SK-N-DZ (cell line): Measurements from ENCODE around the gene EPHB3.

Experiments used
- DNase-seq: peaks from one replicate; pipeline ENCODE4 v3.0.0-alpha.2; 2015; ENCODE audit warnings: low spot score

The EPHB3 gene

DNA sequence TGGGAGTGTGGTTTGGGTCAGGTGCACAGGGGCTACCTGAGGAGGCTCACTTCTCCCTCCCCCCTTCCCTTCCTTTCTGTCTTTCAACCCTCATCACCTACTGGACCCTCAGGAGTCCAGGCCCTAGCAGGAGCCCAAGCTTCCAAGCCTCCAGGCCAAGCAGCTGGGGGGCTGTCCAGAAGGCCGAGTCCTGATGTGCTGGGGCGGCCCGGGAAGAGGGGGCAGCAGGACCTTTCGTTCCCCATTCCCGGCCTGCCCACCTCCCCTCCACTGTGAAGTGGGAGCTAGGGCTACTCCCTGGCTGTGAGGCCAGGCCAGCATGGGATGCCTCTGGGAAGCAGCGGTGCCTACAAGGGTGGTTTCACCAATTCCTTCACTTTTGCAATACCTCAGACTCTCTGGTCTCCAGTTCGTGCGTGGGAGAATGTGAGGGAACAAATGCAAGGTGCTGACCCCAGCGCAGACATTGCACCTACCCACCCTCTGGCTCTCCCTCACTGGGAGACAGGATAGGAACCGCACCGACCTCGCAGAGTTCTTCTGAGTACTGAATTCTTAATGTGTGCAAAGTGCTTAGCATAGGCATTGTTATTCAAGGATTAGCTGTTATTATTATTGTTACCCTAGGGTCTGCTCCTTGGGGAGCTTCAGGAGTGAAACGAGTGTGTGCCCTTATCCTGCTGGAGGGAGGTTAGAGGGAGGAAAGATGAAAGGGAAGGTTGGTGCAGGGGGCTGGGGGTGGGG lies 2.5 kb downstream of the EPHB3 start:
- DNase-seq: no peak

DNA sequence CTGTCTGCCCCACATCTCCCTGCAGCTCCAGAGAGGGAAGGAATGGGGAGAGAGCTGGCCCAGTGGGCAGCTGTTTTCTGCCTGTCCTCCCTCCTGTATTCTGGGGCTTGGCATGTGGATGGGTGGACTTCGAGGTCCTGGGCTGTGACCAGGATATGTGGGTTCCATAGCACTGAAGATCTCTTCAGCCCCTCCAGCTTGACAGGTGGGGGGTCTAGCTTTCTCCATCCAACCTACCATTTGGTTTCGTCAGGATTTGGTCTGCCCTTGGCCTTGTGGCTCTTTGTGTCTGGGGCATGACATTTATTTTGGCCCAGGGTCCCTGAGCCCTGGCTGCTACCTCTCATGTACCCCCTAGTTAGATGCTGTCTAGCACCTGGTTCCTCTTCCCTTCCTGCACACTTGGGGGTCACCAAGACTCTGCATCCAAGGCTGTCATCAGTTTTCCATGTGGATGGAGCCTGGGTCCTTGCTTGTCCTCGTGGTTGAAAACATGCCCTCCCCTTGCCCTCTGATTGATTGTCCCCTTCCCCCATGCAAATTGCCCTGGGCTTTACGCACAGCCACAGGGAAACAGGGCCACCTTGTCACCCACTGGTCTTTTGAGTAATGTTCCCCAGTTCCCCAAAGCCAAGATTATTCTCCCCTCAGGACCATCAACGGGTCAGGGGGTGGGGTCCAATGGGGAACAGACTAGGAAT lies 3.2 kb downstream of the EPHB3 start:
- DNase-seq: no peak

DNA sequence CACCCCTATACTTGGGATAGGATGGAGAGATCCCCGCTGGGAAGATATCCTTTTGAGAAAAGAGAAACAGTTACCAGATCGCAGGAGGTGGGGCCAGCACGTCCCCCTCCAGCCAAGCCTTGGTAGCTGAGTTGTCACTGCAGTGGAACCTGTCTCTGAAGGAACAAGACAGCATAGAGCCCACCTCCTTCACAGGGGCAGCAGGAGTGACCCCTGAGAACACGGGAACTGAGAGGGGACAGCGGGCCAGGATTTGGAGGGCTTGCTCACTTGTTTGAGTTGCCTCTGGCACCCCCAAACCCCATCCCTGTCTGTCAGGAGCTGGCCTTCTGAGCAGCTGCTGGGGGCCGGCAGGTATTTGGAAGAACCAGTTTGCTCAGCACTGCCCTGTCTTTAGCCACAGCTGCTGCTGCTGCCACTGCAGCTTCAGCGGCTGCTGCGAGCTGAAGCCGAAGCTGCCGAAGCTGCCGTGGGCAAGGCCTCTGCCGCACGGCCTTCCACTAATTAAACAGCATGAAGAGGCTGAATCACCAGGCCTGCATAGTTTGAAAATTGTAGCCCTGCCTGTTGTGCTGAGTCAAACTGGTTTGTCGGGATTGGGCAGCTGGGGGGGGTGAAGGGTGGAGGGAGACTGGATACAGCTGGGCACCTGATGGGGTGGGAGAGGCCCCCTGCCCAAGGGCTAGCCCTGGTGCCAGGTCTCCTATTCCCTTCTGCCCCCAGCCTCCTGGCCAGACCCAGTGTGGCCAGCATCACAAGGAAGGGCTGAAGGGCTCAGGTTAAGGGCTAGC lies 4.0 kb downstream of the EPHB3 start:
- DNase-seq: no peak

DNA sequence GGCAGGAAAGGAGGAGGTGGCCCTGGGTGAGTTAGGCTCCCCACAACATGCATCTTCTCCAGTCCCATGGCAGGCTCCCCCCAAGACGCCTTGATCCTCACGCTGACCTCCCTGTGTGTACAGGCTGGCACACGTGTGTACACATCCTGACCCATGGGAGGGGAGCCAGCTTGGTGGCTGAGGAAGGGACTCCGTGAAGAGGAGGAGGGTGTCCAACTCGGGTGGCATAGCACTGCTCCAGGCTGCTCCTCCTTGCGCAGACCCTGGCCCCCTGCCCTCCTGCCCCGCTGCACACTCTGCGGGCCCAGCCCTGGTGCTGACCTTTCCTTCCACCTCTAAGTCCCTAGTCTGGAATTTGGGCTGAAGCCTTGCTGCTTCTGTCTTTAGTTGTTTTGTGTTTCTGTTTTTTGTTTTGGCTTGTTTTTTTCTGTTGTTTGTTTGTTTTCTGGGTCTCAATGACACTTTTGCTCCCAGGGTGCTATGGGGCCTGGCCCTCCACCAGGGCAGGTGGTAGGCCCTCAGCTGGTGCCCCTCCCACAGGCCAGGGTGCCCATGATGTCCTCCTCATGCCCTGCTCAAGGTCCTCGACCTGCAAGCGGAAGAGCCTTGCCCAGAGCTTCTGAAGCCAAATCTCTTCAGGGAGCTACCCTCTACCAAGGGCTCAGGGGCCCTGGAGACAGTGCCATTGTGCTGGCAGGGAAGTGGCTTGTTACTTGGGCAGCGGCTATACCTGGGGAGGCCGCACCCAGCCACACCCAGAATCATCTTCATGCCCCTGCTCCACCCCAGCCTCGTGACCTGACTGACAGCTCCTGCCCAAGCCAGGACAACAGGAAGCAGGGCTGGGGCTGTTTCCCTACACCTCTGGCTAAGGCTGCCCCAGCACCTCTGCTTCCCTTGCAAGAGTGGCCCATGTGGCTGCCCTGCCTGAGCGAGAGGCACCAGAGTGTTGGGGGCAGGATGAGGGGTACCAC lies 5.1 kb downstream of the EPHB3 start:
- no peak for DNase-seq

DNA sequence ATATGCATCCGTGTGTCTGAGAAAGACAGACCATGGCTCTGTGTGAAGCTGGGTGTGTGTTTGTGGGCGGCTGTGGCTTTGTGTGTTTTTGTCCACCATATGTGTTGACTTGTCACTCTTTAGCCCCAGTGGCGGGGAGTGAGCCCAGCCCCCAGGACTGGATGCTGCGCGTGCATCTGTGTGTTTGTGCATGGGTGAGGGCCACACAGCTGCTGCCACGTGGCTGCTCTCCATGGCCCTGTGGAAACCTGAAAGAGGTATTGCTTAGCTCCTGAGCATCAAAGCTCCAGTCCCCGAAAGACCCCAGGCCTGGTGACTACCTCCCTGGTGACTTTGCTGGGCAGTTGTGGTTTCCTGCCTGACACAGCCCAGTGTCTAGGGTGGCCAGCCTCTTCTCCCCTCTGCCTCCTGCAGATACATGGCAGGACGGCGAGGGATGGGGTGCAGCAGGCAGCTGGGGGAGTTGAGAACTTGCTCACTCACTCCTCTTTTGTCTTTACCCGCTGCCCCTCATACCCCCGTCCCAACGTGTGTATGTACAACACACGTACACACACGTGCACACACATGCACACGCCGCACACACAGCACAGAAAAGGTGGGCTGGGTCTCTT lies 6.5 kb downstream of the EPHB3 start:
- peak; percentile 55 for DNase-seq

DNA sequence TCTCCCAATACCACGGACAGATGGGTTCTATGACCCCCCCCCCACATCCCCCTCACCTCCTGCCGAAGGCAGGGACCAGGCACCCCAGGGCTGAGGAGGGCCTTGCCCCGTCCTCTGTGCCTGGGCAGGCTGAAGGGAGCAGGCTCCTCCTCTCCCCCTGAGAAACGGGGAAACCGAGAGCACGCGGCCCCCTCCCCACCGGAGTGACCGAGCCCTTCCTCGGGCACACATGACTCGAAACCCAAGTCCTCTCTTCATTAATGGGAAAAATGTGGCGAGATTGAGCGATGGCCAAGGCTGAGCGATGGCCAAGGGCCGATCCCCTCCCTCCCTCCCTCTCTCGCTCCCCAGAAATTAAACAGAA lies 7.0 kb downstream of the EPHB3 start:
- DNase-seq: no peak

DNA sequence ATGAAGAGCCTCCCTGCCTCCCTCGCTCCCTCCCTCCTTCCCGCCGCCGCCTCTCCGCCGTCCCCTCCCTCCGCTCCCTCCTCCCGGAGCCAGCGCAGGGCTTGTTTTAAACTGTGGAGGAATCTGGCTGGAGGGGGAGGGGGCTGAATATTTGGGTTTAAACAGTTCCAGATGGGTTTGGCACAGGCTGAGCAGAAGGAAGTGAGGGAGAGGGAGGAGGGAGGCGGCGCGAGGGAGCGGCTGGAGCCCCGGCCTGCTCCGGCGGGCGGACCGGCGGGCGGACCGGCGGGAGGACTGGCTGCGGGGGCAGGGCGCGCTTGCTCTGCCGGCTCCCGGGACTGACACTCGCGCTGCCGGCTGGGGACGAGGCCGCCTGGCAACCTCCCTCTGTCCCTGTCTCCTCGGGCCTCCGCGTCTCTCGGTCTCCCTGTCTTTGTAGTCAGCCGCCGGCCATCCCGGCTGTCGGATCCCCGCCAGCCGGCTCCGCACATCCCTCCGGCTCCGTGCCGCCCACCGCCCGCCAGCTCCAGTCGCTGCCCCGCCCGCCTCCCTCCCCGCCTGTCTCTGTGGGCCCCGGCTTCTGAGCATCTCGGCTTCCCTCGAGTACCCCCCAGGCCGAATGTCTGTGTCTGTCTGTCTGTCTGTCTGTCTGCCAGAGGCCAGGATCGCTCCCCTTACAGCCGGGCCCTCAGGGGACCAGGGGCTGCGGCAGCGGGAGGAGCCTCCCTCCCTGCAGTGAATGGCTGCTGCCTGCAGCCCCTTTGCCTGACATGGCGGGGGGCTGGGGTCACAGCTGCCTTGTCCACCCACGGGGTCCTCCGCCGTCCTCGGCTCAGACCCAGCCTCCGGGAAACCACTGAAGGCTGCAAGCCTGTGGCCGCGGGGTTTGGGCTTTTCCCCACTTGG lies 7.6 kb downstream of the EPHB3 start:
- peak; percentile 84 for DNase-seq

DNA sequence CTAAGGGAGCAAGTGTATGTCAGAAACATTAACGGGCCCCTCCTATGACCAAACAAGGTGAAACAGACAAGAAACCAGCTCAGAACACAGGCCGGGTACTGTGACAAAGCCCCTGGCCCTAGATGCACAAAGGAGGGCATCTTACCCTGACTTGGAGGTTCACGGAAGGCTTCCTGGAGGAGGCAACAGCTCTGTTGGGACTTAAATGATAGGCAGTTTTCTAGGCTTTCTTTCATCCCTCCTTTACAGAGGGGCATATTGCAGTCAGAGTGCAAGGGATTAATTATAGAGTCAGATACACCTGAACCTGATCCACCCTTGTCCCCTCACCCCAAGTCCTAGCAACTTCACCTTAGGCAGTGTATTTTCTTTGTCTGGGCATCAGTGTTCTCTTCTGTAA lies 8.4 kb downstream of the EPHB3 start:
- DNase-seq: no peak

DNA sequence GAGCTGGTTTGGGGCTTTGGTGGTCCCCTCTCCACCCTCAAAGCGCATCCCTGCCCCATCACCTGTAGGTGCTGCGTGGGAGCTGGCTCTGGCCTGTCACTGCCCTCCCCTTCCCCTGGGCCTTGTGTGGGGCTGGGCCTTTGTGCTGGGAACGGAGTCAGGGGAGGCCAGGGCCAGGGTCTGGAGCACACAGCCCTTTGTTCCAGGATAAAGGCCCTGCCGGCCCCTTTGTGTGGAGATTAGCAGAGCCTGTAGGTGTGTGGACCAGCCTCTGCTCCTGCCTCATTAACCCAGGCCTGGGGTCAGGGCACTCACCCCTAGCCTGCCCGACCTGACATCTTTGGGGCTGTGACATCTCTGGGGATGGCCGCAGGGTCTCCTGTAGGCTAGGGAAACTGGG lies 8.9 kb downstream of the EPHB3 start:
- no peak for DNase-seq

DNA sequence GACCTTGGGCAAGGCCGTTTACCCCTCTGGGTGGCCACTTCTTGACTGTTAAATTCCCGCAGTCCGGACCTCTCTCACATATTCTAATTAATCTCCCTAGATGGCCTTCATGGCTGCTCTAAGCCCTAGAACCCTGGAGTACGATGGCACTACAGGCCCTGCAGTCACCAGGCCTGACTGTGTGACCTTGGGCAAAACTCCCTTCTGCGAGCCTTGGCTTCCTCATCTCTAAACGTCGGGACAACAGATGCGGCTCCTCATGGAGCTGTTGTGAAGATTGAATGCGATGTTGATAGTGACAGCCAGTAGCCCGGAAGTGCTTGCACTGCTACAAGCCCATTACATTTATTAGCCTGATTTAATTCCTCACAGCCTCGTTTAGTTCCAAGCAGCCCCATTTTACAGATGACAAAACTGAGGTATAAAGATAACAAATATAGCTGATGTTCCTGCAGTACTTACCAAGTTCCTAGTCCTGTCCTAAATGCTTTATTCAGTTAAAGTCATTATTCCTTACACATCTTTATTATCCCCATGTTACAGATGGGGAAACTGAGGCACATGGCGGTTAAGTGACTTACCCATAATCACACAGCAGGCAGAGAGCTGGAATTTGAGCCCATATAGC lies 10.3 kb downstream of the EPHB3 start:
- no peak for DNase-seq

DNA sequence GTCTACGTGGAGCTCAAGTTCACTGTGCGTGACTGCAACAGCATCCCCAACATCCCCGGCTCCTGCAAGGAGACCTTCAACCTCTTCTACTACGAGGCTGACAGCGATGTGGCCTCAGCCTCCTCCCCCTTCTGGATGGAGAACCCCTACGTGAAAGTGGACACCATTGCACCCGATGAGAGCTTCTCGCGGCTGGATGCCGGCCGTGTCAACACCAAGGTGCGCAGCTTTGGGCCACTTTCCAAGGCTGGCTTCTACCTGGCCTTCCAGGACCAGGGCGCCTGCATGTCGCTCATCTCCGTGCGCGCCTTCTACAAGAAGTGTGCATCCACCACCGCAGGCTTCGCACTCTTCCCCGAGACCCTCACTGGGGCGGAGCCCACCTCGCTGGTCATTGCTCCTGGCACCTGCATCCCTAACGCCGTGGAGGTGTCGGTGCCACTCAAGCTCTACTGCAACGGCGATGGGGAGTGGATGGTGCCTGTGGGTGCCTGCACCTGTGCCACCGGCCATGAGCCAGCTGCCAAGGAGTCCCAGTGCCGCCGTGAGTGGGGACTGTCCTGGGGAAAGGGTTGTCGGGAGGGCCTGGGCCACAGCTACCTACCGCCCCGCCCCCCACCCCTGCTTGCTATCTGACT lies 11.2 kb downstream of the EPHB3 start:
- no peak for DNase-seq

DNA sequence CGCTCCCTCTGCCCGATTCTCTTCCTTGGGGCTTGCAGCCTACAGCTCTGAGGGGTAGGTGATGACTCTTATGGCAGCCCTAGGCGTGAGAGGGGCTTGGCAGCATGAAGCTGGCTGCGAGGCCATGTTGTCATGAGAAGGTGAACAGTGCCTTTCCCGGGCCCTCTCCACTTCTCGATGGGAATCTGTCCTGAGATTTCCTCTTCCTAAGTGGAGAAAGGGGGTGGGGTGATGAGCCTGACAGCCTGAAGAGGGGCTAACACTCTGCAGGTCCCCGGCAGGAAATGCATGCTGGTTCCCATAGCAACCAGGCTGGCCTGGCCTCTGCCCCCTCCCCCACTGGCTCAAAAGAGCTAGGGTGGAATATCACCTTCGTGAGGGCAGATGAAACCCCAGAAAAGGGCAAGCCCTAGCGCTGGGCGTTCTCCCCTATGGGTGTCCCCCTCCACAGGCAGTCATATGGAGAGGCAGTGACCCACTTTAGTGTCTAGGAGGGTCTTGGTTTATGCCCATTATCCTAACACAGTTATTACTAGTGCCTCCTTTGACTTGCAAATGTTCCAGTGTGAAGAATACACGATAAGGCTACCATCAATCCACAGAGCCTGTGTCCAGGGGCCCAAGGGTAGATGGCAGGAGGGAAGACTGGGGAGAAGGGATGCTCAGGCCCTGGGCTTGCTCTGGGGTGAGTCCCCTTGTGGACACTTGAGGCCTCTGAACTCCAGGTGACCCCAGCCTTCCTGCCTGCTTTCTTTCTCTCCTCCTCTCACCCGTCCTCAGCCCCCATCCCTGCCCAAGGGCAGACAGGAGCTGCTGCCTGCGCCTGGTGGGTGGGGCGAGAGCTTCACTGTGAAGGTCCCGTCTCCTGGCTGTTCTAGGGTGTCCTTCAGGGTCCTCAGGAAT lies 13.2 kb downstream of the EPHB3 start:
- DNase-seq: peak; percentile 97

DNA sequence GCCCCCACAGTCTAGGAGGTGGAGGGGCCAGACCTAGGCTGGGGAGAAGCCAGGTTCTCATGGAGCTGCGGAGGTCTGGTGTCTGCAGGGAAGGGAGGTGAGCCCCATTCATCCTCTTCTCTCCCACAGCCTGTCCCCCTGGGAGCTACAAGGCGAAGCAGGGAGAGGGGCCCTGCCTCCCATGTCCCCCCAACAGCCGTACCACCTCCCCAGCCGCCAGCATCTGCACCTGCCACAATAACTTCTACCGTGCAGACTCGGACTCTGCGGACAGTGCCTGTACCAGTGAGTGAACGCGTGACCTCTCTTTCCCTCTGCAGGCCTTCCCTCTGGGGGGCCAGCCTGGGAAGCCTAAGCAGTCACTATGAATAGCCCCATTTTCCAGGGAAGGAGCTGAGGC lies 14.1 kb downstream of the EPHB3 start:
- DNase-seq: no peak

DNA sequence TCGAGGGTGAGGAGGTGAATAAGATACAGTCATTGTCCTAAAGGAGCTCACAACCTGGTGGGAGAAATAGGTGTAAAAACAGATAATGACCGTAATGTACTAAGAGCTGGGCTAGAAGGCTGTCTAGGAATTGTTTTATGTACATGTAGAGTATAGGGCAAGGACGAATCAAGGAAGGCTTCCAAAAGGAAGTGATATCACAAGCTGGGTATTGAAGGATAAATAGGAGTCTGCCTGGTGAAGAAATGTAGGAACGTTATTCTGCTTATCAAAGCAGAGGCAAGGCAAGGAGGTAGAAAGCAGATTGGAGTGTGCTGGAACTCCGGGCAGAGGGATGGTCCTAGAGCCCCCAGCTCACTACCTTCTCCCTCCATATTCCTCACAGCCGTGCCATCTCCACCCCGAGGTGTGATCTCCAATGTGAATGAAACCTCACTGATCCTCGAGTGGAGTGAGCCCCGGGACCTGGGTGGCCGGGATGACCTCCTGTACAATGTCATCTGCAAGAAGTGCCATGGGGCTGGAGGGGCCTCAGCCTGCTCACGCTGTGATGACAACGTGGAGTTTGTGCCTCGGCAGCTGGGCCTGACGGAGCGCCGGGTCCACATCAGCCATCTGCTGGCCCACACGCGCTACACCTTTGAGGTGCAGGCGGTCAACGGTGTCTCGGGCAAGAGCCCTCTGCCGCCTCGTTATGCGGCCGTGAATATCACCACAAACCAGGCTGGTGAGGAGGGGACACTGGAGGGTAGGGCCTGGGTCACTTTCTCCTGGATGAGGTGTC lies 15.1 kb downstream of the EPHB3 start:
- no peak for DNase-seq

DNA sequence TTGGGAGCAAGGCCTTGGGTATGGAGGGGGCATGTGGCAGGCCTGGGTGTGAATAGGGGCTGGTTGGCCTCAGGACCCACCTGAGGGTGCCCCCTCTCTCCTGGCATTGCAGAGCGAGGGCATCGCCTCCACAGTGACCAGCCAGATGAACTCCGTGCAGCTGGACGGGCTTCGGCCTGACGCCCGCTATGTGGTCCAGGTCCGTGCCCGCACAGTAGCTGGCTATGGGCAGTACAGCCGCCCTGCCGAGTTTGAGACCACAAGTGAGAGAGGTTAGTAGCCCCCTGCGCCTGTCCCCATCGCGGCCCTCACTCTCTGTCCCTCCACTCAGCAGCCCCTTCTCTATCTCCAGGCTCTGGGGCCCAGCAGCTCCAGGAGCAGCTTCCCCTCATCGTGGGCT lies 16.0 kb downstream of the EPHB3 start:
- DNase-seq: no peak

DNA sequence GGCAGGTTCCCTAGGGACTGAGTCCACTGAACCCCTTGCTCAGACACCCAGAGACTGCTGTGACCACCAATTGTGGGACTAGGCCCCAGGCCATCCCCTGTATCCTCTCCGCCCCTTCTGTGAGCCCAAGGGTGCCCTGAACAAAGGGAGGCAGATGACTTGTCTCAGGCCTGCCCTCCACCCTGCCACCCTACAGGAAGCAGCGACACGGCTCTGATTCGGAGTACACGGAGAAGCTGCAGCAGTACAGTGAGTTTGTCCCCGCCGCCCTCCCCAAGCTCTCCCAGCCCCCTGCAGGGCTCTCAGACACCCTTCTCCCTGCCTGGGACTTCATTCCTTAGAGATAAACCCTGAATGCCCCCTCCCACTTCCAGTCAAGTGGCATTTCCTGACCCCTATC lies 16.6 kb downstream of the EPHB3 start:
- DNase-seq: no peak

DNA sequence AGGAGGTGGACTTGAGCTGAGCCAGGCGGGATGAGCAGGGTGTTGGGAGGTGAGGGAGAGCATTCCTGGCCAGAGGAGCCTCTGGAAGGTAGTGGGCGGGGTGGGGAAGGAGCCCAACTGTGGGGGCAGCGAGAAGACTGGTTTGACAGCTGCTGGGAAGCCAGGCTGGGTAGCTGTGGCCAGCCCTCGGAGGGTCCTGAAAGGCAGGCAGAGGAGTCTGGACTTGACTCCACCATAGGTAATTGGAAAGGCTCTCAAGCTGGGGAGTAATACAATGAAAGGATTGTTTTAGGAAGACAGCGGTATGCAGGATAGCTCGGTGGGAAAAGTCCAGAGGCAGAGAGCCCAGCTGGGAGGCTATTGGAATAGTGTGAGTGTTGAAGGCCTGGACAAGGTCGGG lies 17.2 kb downstream of the EPHB3 start:
- DNase-seq: no peak
